BLaER1 treated with 17β-estradiol and CSF1 and Interleukin-3, amounts not matched to agents 10 nM and 100 nM (cell line): ENCODE data around the gene ADCK1.

ENCODE experiments used
- H3K27ac ChIP-seq, 11 experiments: shearing (Covaris generic); formaldehyde crosslinking; 2 replicates each; pipeline ENCODE4 v1.8.1; 2022
- H3K27me3 ChIP-seq, 11 experiments: shearing (Covaris generic); formaldehyde crosslinking; 2 replicates each; pipeline ENCODE4 v1.8.1; 2022
- H3K36me3 ChIP-seq, 11 experiments: shearing (Covaris generic); formaldehyde crosslinking; 2 replicates each; pipeline ENCODE4 v1.8.1; 2022
- H3K4me1 ChIP-seq, 10 experiments: shearing (Covaris generic); formaldehyde crosslinking; 2 replicates each; pipeline ENCODE4 v1.8.1; 2022
- H3K4me2 ChIP-seq, 11 experiments: shearing (Covaris generic); formaldehyde crosslinking; 2 replicates each; pipeline ENCODE4 v1.8.1; 2022
- H3K4me3 ChIP-seq, 10 experiments: shearing (Covaris generic); formaldehyde crosslinking; 2 replicates each; pipeline ENCODE4 v1.8.1; 2022
- H3K9ac ChIP-seq, 11 experiments: shearing (Covaris generic); formaldehyde crosslinking; 2 replicates each; pipeline ENCODE4 v1.8.1; 2022
- H3K9me3 ChIP-seq, 11 experiments: shearing (Covaris generic); formaldehyde crosslinking; replicated peaks in 1 of 11; 2 replicates each; pipeline ENCODE4 v1.8.1; 2022
- H4K20me1 ChIP-seq, 11 experiments: shearing (Covaris generic); formaldehyde crosslinking; 2 replicates each; pipeline ENCODE4 v1.8.1; 2022
- Cebpa-rat ChIP-seq, 11 experiments: shearing (Covaris generic); IDR thresholded peaks; 2 replicates each; pipeline ENCODE4 v1.8.1; 2022

The ADCK1 gene

GRCh38 chr14:77976591-77976990, 176.7 kb downstream of the ADCK1 start:
- Histone ChIP-seq H4K20me1 (0 out of 22 replicates have a peak, but pooled peaks cover 0 to 4% (median 0%) of the 10 kb centered on the region in 11 experiments), H3K4me2 (no peak overlapping the region), H3K36me3 (no peaks in the 10 kb centered on the region), H3K9ac (no peak overlapping the region), H3K4me1 (peaks cover 22 to 39% (median 36%) of the 10 kb centered on the region in 10 experiments), H3K27ac (no peak overlapping the region), H3K27me3 (peaks cover 0 to 24% (median 0%) of the 10 kb centered on the region in 11 experiments; a peak in 4 of 22 replicates), H3K9me3 (no peaks in the 10 kb centered on the region), H3K4me3 (no peak overlapping the region)
- no peak for TF ChIP-seq Cebpa-rat (IDR thresholded peaks at IDR 0.05)

DNA sequence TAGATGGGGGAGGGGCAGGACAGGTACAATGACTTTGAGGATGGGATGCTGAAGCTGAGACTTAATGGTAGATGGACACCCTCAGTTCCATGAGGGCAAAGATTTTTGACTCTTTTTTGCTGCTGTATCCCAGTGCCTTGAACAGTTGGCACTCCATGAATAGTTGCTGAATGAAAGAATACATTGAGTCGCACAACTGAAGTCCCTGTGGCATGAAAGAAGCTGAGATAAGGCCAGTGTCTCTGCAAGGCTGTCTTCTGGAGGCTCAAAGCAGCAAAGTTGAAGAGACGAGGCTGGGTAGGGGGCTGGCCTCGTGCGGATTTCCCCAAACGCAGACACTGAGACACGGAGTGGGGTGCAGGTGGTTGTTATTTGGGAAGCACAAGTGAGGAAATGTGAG, 179.3 kb downstream of the ADCK1 start:
- H3K9me3 ChIP-seq = no peaks in the 10 kb centered on the region
- peaks cover 29 to 65% (median 61%) of the 10 kb centered on the region in 10 experiments for H3K4me1 ChIP-seq
- H4K20me1 ChIP-seq = 0 out of 22 replicates have a peak, but pooled peaks cover 0 to 4% (median 0%) of the 10 kb centered on the region in 11 experiments
- H3K27me3 ChIP-seq = peaks cover 0 to 24% (median 0%) of the 10 kb centered on the region in 11 experiments; a peak in 4 of 22 replicates
- no peak overlapping the region for H3K4me3 ChIP-seq
- H3K36me3 ChIP-seq = no peaks in the 10 kb centered on the region
- TF ChIP-seq Cebpa-rat (IDR thresholded peaks at IDR 0.05) = no peak
- no peak overlapping the region for H3K27ac ChIP-seq
- no peak overlapping the region for H3K9ac ChIP-seq
- H3K4me2 ChIP-seq = peak overlapping the region in 9 of 11 experiments; percentile 85 to 99 (median 96); a peak in 18 of 22 replicates

- peak overlapping the region in 5 of 11 experiments; percentile 11 to 53 (median 35); a peak in 5 of 22 replicates for H3K27ac ChIP-seq
- no peak for TF ChIP-seq Cebpa-rat (IDR thresholded peaks at IDR 0.05)
- H3K4me3 ChIP-seq = peak overlapping the region in 8 of 10 experiments; percentile 34 to 70 (median 50); a peak in 16 of 20 replicates
- H3K4me2 ChIP-seq = peak overlapping the region; percentile 82 to 99 (median 92)
- no peaks in the 10 kb centered on the region for H3K36me3 ChIP-seq
- peak overlapping the region in 6 of 11 experiments; percentile 12 to 67 (median 52); a peak in 9 of 22 replicates for H3K9ac ChIP-seq
- H3K9me3 ChIP-seq = no peaks in the 10 kb centered on the region
- peaks cover 0 to 24% (median 0%) of the 10 kb centered on the region in 11 experiments; a peak in 4 of 22 replicates for H3K27me3 ChIP-seq
- H3K4me1 ChIP-seq = peaks cover 30 to 71% (median 67%) of the 10 kb centered on the region in 10 experiments
- 0 out of 22 replicates have a peak, but pooled peaks cover 0 to 4% (median 0%) of the 10 kb centered on the region in 11 experiments for H4K20me1 ChIP-seq
Observed at GRCh38 chr14:77979666-77980351, 179.9 kb downstream of the ADCK1 start.

GRCh38 chr14:77980475-77981321, 180.8 kb downstream of the ADCK1 start:
- Histone ChIP-seq H3K9ac (peak overlapping the region in 10 of 11 experiments; percentile 3 to 67 (median 57); a peak in 17 of 22 replicates), H3K27ac (peak overlapping the region in 8 of 11 experiments; percentile 10 to 57 (median 44); a peak in 13 of 22 replicates), H4K20me1 (0 out of 22 replicates have a peak, but pooled peaks cover 0 to 4% (median 0%) of the 10 kb centered on the region in 11 experiments), H3K4me2 (peak overlapping the region; percentile 82 to 99 (median 92)), H3K4me1 (peaks cover 39 to 80% (median 76%) of the 10 kb centered on the region in 10 experiments), H3K27me3 (peaks cover 0 to 24% (median 0%) of the 10 kb centered on the region in 11 experiments; a peak in 4 of 22 replicates), H3K9me3 (no peaks in the 10 kb centered on the region), H3K4me3 (peak overlapping the region; percentile 14 to 70 (median 49); a peak in 19 of 20 replicates), H3K36me3 (no peaks in the 10 kb centered on the region)
- TF ChIP-seq Cebpa-rat (IDR thresholded peaks at IDR 0.05) = no peak
